COR-L47 (cell line): ENCODE results near the gene EVC.
"Not testable (repeated sequence)": the region's sequence is repeated elsewhere in the genome, so short reads cannot be mapped to it uniquely, and the experiment has no call there.

ENCODE experiments used
- DNase-seq: peaks from one replicate; lab custom pipeline; 2025; lab: John Stamatoyannopoulos, UW

Gene EVC

GRCh38 chr4:5708449-5709206, 2.4 kb upstream of the EVC start, which contains the start of gene EVC2:
Gene EVC2, minus strand, starts transcription at chr4:5708559. Its CDS starts 46 bp downstream, at chr4:5708513.
- no peak for DNase-seq

GRCh38 chr4:5709207-5709575, 1.8 kb upstream of the EVC start:
- no peak for DNase-seq

- no peak for DNase-seq
These were observed 688 bp upstream of the EVC start for GRCh38 chr4:5710065-5710960.

- no peak for DNase-seq
These were observed 631 bp downstream of the EVC start for GRCh38 chr4:5711479-5712184.

GRCh38 chr4:5712517-5712916, 1.5 kb downstream of the EVC start:
- no peak for DNase-seq

GRCh38 chr4:5712931-5713330, 1.9 kb downstream of the EVC start:
- no peak for DNase-seq

- DNase-seq: no peak
These were observed 2.9 kb downstream of the EVC start for GRCh38 chr4:5713861-5714260.

GRCh38 chr4:5715357-5715756, 4.4 kb downstream of the EVC start:
- no peak for DNase-seq

GRCh38 chr4:5716391-5716790, 5.4 kb downstream of the EVC start:
- no peak for DNase-seq

GRCh38 chr4:5717449-5718158, 6.6 kb downstream of the EVC start:
- DNase-seq: no peak

GRCh38 chr4:5718411-5718810, 7.4 kb downstream of the EVC start:
- no peak for DNase-seq

- DNase-seq: no peak
These were observed 8.5 kb downstream of the EVC start for GRCh38 chr4:5719350-5720055.

- DNase-seq: no peak
These were observed 9.3 kb downstream of the EVC start for GRCh38 chr4:5720157-5720850.

- DNase-seq: no peak
These were observed 10.0 kb downstream of the EVC start for GRCh38 chr4:5720980-5721379.

GRCh38 chr4:5721923-5722322, 10.9 kb downstream of the EVC start:
- DNase-seq: no peak

- no peak for DNase-seq
These were observed 11.3 kb downstream of the EVC start for GRCh38 chr4:5722328-5722727.

GRCh38 chr4:5724377-5724776, 13.4 kb downstream of the EVC start:
- no peak for DNase-seq

- not testable (repeated sequence) for DNase-seq
These were observed 17.4 kb downstream of the EVC start for GRCh38 chr4:5728412-5728811.

GRCh38 chr4:5730436-5730835, 19.4 kb downstream of the EVC start:
- DNase-seq: no peak
